ENCODE measurements around the gene GAST. TPM values are rescaled to one million over a fixed set of nuclear protein-coding genes. Genes with fewer than 3 reads are reported as not detected.

GAST gene
- total and polyA plus RNA-seq, 9 of the 15 experiments (the other 6 are each of a cell fraction or from before 2014, with no cell fraction given): not detected

DNA sequence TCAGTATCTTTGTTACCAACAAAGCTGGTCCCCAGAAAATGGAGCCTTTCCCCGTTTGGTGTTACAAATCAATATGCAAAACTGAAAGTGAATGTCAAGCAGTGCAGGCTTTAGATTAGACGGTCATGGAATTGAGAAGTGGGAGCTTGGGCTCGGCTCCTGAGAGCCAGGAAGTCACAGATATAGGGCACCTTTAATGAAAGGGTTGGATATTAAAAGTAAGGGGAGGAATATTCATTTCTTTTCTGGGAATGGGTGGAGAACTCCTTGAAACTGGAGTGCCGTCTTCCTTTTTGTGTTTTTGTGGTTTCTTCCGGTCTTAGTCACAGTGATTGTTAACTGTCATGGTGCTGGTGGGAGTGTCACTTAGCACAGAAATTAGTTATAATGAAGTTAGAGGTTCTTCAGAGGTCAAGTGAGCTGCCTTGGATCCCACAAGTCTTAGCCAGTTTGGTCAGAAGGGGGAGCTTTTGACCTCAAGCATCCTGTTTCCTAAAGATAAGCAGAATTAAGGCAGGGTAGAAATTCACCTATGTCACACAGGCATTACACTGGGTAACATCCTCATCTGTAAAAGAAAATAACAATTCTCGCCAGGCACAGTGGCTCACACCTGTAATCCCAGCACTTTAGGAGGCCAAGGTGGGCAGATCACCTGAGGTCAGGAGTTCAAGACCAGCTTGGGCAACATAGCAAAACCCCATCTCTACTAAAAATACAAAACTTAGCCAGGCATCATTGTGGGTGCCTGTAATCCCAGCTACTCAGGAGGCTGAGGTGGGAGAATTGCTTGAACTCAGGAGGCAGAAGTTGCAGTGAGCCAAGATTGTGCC lies 33.0 kb upstream of the GAST start:
- H2AFZ ChIP-seq (ENCODE audit: low read depth, low read length): peak overlapping the region; percentile 52
- ChIA-PET POLR2A (interaction anchor here (0.6 to 9.1 kb wide), 23 partner anchors 11 to 1393 kb away, joined by 3 to 406 read pairs (median 3); partner anchors contain the start of genes EIF1 and JUP), CTCF (ENCODE audit: low intra/inter-chr PET ratio) (interaction anchor here (0.5 to 0.8 kb wide), 3 partner anchors 9 to 30 kb away, joined by 3 to 4 read pairs (median 3); partner anchors contain the start of gene EIF1)
- DNase-seq (ENCODE audit: extremely low read depth in 1 of 4, low spot score in 3 of 4) (peak; percentile 69 to 97 (median 78)), FAIRE-seq (peak; percentile 99), ATAC-seq (peak; percentile 86)
- peak overlapping the region; percentile 82 to 84 for H3K9ac ChIP-seq (ENCODE audit: insufficient read depth in 1 of 2, low read depth in 2 of 2, low read length in 2 of 2)
- peak overlapping the region; percentile 26 for H3K4me3 ChIP-seq
- in situ Hi-C loops (cut with MboI): no loop called here
- peaks cover 28 to 47% of the 10 kb centered on the region in 2 experiments for H3K4me1 ChIP-seq (replicated peaks in 1 of 2; ENCODE audit: control insufficient read depth in 2 of 2, insufficient read depth in 2 of 2, low read length in 2 of 2)
- 0% methylated on average over 6 of the region's 6 CpGs for WGBS (ENCODE audit: insufficient coverage, low coverage, missing lambda C conversion rate)
- H3K4me2 ChIP-seq (ENCODE audit: insufficient read depth, low read length): peak overlapping the region; percentile 82
- no peaks in the 10 kb centered on the region for H3K9me1 ChIP-seq (ENCODE audit: control insufficient read depth, insufficient read depth, low read length)
- no peaks in the 10 kb centered on the region for H3K79me2 ChIP-seq (ENCODE audit: control insufficient read depth, insufficient read depth, low read length)
- intact Hi-C loops (cut with micrococcal nuclease): loop anchor here (1.0 kb wide), 1 partner anchor 9 kb away; the partner anchor contains the start of gene EIF1
- no peaks in the 10 kb centered on the region for H3K27me3 ChIP-seq (ENCODE audit: control insufficient read depth in 2 of 2, insufficient read depth in 2 of 2, low read length in 2 of 2)
- 0 out of 2 replicates have a peak, but pooled peaks cover 3% of the 10 kb centered on the region for H3K9me3 ChIP-seq (replicated peaks; ENCODE audit: control insufficient read depth, insufficient read depth, low read depth, low read length)
- H4K20me1 ChIP-seq (replicated peaks; ENCODE audit: control insufficient read depth, insufficient read depth, low read length): no peaks in the 10 kb centered on the region
- H3K36me3 ChIP-seq (ENCODE audit: control insufficient read depth, insufficient read depth, low read length): no peaks in the 10 kb centered on the region
- peak overlapping the region; percentile 98 for H3K27ac ChIP-seq (ENCODE audit: extremely low read depth, low read depth, low read length)
- BruUV-seq (replicated peaks): no TSS peak
- TF ChIP-seq ZBTB40 (IDR thresholded peaks at IDR 0.05) (peak; percentile 55; the same call in 1 of the 2 replicates), ZBTB40 (CRISPR knock-in tag; IDR thresholded peaks at IDR 0.05) (no peak), NR2C2 (CRISPR knock-in tag; IDR thresholded peaks at IDR 0.05) (no peak), NR2C2 (tag; IDR thresholded peaks at IDR 0.05) (peak; percentile 90), ELF1 (tag; IDR thresholded peaks at IDR 0.05) (peak; percentile 82), RNF2 (IDR thresholded peaks at IDR 0.05) (peak; percentile 90), HNRNPL (IDR thresholded peaks at IDR 0.05; ENCODE audit: low read depth, low read length) (no peak), ZFP30 (CRISPR knock-in tag; IDR thresholded peaks at IDR 0.05; ENCODE audit: borderline replicate concordance) (no peak), ARID1B (IDR thresholded peaks at IDR 0.05) (peak; percentile 94), SNIP1 (IDR thresholded peaks at IDR 0.05; ENCODE audit: low read depth) (no peak)
- TF ChIP-seq, protein P1, sequence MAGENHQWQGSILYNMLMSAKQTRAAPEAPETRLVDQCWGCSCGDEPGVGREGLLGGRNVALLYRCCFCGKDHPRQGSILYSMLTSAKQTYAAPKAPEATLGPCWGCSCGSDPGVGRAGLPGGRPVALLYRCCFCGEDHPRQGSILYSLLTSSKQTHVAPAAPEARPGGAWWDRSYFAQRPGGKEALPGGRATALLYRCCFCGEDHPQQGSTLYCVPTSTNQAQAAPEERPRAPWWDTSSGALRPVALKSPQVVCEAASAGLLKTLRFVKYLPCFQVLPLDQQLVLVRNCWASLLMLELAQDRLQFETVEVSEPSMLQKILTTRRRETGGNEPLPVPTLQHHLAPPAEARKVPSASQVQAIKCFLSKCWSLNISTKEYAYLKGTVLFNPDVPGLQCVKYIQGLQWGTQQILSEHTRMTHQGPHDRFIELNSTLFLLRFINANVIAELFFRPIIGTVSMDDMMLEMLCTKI (IDR thresholded peaks at IDR 0.05; ENCODE audit: partially characterized antibody): no peak
